Esophagus squamous epithelium (tissue), 5 donors: Measurements from ENCODE around the gene MAN1B1. TPM values are rescaled to one million over a fixed set of nuclear protein-coding genes. Genes with fewer than 3 reads are reported as not detected.

Source experiments
- DNase-seq: peaks from one replicate; lab custom pipeline; 2025; lab: John Stamatoyannopoulos, UW
- H3K27ac ChIP-seq, 4 donors: fragments of 200-600 bp; sonication (generic); one replicate each; pipeline ENCODE4 v1.5.1; 2016 to 2019; ENCODE audit warnings: mild to moderate bottlenecking in 1 of 4
- H3K27me3 ChIP-seq, 4 donors: fragments of 200-600 bp; sonication (generic); 1 replicate in 3 of 4; 2 replicates in 1 of 4; pipeline versions ENCODE4 v1.5.1 to v1.6.0; 2017 to 2021; ENCODE audit warnings: antibody characterized with exemption in 1 of 4
- H3K36me3 ChIP-seq, 3 donors: fragments of 200-600 bp; sonication (generic); one replicate each; pipeline ENCODE4 v1.5.1; 2016 to 2019
- H3K4me1 ChIP-seq, 3 donors: fragments of 200-600 bp; sonication (generic); one replicate each; pipeline ENCODE4 v1.5.1; 2017 to 2019
- H3K4me3 ChIP-seq, 4 donors: fragments of 200-600 bp; sonication (generic); 1 replicate in 3 of 4; 2 replicates in 1 of 4; pipeline ENCODE4 v1.5.1; 2016 to 2019; ENCODE audit warnings: mild to moderate bottlenecking in 2 of 4, moderate library complexity in 1 of 4
- H3K9me3 ChIP-seq, 3 donors: fragments of 200-600 bp; sonication (generic); one replicate each; pipeline ENCODE4 v1.5.1; 2016 to 2019
- POLR2A ChIP-seq, 4 donors: fragments of 450-650 bp; IDR thresholded peaks; one replicate each; pipeline ENCODE4 v1.6.1; 2017; ENCODE audit warnings: antibody characterized with exemption in 4 of 4, mild to moderate bottlenecking in 4 of 4, moderate library complexity in 3 of 4
- WGBS, 2 donors: methylation state at CpG; one replicate each; pipeline ENCODE4 v1.1.5; 2018; 5-methylcytosine and 5-hydroxymethylcytosine counted together
- intact Hi-C: fragments of 100-400 bp; cut with DNase I; formaldehyde crosslinking; loops from one replicate; pipeline ENCODE4 v1.15.0; 2022
- total RNA-seq, 4 donors: library from RNA; depleted of rRNA; stranded (reverse); fragments of >200 nt; gene quantifications; one replicate each; pipeline ENCODE4 v1.1.0, GENCODE V29; 2016
- TF ChIP-seq, protein P1 (sequence below), 6 experiments: fragments of 450-650 bp in 4 of 6; fragments of 200-600 bp in 2 of 6; sonication (generic) in 2 of 6; IDR thresholded peaks; one replicate each; pipeline ENCODE4 v1.5.1; 2016 to 2019; ENCODE audit warnings: antibody characterized with exemption in 6 of 6, mild to moderate bottlenecking in 4 of 6, moderate library complexity in 4 of 6
- donor health status: DM: yes; HTN: yes; CAD: no.

Gene MAN1B1
- total RNA-seq, 4 donors from 2014 or later: 25.6 to 50.9 (median 39.4) TPM

DNA sequence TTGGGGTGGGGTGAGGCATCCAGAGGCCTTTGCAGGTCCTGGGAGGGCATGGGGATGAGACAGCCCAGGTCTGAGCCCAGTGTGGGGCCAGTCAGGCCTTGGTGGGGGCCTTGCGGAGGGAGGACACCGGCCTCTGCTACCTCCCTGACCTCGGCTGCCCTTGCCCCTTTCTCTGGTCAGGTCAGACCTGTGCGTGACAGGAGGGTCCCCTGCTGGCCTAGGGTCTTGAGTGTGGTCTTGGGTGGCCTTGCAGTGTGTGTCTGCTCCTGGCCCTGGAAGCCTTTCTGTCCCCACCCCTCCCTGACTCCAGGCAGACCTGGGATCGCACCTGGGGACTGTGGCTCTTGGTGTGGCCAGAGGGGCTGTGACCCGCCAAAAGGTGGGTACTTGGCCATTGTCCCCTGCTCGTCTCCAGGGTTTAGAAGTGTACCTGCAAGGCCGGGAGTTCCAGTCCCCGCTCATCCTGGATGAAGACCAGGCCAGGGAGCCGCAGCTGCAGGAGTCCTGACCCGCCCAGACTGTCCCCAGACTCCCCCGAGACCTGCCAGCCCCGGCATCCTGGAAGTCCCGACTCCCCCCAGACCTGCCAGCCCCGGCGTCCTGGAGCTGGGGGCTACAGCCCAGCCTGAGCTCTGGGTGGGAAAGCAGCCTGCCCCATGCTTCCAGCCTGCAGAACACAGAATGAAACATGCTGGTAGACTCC is 4.4 kb upstream of the MAN1B1 start:
- H3K4me1 ChIP-seq: peaks cover 42 to 69% (median 44%) of the 10 kb centered on the region in 3 donors
- H3K27me3 ChIP-seq: no peaks in the 10 kb centered on the region
- H3K9me3 ChIP-seq: no peaks in the 10 kb centered on the region
- peaks cover 7 to 48% (median 9%) of the 10 kb centered on the region in 3 donors for H3K36me3 ChIP-seq
- no CpG with 5 or more reads among the region's 16 CpGs for WGBS, 2 donors
- no peak for DNase-seq
- intact Hi-C loops: no loop called here
- H3K27ac ChIP-seq: peak overlapping the region; percentile 80 to 99 (median 88)
- H3K4me3 ChIP-seq: no peak overlapping the region
- no peak for TF ChIP-seq POLR2A (IDR thresholded peaks at IDR 0.05)
- TF ChIP-seq, protein P1, sequence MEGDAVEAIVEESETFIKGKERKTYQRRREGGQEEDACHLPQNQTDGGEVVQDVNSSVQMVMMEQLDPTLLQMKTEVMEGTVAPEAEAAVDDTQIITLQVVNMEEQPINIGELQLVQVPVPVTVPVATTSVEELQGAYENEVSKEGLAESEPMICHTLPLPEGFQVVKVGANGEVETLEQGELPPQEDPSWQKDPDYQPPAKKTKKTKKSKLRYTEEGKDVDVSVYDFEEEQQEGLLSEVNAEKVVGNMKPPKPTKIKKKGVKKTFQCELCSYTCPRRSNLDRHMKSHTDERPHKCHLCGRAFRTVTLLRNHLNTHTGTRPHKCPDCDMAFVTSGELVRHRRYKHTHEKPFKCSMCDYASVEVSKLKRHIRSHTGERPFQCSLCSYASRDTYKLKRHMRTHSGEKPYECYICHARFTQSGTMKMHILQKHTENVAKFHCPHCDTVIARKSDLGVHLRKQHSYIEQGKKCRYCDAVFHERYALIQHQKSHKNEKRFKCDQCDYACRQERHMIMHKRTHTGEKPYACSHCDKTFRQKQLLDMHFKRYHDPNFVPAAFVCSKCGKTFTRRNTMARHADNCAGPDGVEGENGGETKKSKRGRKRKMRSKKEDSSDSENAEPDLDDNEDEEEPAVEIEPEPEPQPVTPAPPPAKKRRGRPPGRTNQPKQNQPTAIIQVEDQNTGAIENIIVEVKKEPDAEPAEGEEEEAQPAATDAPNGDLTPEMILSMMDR (IDR thresholded peaks at IDR 0.05): no peak

- H3K36me3 ChIP-seq: peaks cover 7 to 48% (median 9%) of the 10 kb centered on the region in 3 donors
- H3K27me3 ChIP-seq: no peaks in the 10 kb centered on the region
- peak overlapping the region; percentile 80 to 99 (median 88) for H3K27ac ChIP-seq
- H3K9me3 ChIP-seq: no peaks in the 10 kb centered on the region
- 33% methylated on average over 1 of the region's 8 CpGs; no CpG with 5 or more reads in 1 of the 2 donors for WGBS, 2 donors
- no peak overlapping the region for H3K4me3 ChIP-seq
- peaks cover 46 to 70% (median 48%) of the 10 kb centered on the region in 3 donors for H3K4me1 ChIP-seq
- DNase-seq: no peak
- TF ChIP-seq, protein P1 (IDR thresholded peaks at IDR 0.05): no peak
- TF ChIP-seq POLR2A (IDR thresholded peaks at IDR 0.05): no peak
- intact Hi-C loops: no loop called here
Observed at GRCh38 chr9:137082925-137083290, 3.9 kb upstream of the MAN1B1 start.

- peak overlapping the region; percentile 80 to 99 (median 88) for H3K27ac ChIP-seq
- WGBS, 2 donors: 13 to 30% methylated on average over 6 to 12 of the region's 12 CpGs
- no peak for DNase-seq
- intact Hi-C loops: no loop called here
- H3K4me1 ChIP-seq: peaks cover 45 to 70% (median 48%) of the 10 kb centered on the region in 3 donors
- H3K4me3 ChIP-seq: no peak overlapping the region
- H3K27me3 ChIP-seq: no peaks in the 10 kb centered on the region
- H3K9me3 ChIP-seq: no peaks in the 10 kb centered on the region
- TF ChIP-seq POLR2A (IDR thresholded peaks at IDR 0.05): peak in 1 of 4 donors; percentile 42
- TF ChIP-seq, protein P1 (IDR thresholded peaks at IDR 0.05): no peak
- H3K36me3 ChIP-seq: peaks cover 7 to 48% (median 9%) of the 10 kb centered on the region in 3 donors
Observed at GRCh38 chr9:137083394-137084004, 3.3 kb upstream of the MAN1B1 start.

GRCh38 chr9:137084526-137084925 is 2.3 kb upstream of the MAN1B1 start:
- Histone ChIP-seq H3K27ac (peak overlapping the region; percentile 80 to 99 (median 88)), H3K36me3 (peaks cover 7 to 46% (median 7%) of the 10 kb centered on the region in 3 donors), H3K9me3 (no peaks in the 10 kb centered on the region), H3K4me1 (peaks cover 49 to 70% (median 51%) of the 10 kb centered on the region in 3 donors), H3K4me3 (no peak overlapping the region), H3K27me3 (no peaks in the 10 kb centered on the region)
- no peak for DNase-seq
- 52% methylated on average over 7 of the region's 9 CpGs; no CpG with 5 or more reads in 1 of the 2 donors for WGBS, 2 donors
- intact Hi-C loops: no loop called here
- TF ChIP-seq POLR2A (IDR thresholded peaks at IDR 0.05): no peak
- TF ChIP-seq, protein P1 (IDR thresholded peaks at IDR 0.05): no peak
